ENCODE data around the gene WIPF2. TPM values are rescaled to one million over a fixed set of nuclear protein-coding genes. Genes with fewer than 3 reads are reported as not detected.
"Not testable (repeated sequence)": the region's sequence is repeated elsewhere in the genome, so short reads cannot be mapped to it uniquely, and the experiment has no call there.

WIPF2 gene
- total RNA-seq, 1 donor from 2014 or later, result 13.9 TPM

GRCh38 chr17:40197550-40197949 lies 21.6 kb upstream of the WIPF2 start:
- no peak for TF ChIP-seq CTCF (IDR thresholded peaks at IDR 0.05; ENCODE audit: insufficient read depth, low read length, poor library complexity, severe bottlenecking)
- no peak for DNase-seq (ENCODE audit: low read depth)
- no peak overlapping the region for H3K4me3 ChIP-seq (ENCODE audit: low read depth, low read length)
- H3K36me3 ChIP-seq (ENCODE audit: control insufficient read depth, insufficient read depth, low read length), result no peaks in the 10 kb centered on the region
- no peaks in the 10 kb centered on the region for H3K27me3 ChIP-seq (ENCODE audit: control insufficient read depth, insufficient read depth, low read length)

- not testable (repeated sequence) for H3K36me3 ChIP-seq (ENCODE audit: control insufficient read depth, insufficient read depth, low read length); H3K4me3 ChIP-seq (ENCODE audit: low read depth, low read length); DNase-seq (ENCODE audit: low read depth); H3K27me3 ChIP-seq (ENCODE audit: control insufficient read depth, insufficient read depth, low read length)
Measured at GRCh38 chr17:40197965-40198456, 21.1 kb upstream of the WIPF2 start.

GRCh38 chr17:40198576-40198975 lies 20.5 kb upstream of the WIPF2 start:
- no peak for DNase-seq (ENCODE audit: low read depth)
- TF ChIP-seq CTCF (IDR thresholded peaks at IDR 0.05; ENCODE audit: insufficient read depth, low read length, poor library complexity, severe bottlenecking), result no peak
- no peaks in the 10 kb centered on the region for H3K36me3 ChIP-seq (ENCODE audit: control insufficient read depth, insufficient read depth, low read length)
- no peaks in the 10 kb centered on the region for H3K27me3 ChIP-seq (ENCODE audit: control insufficient read depth, insufficient read depth, low read length)
- H3K4me3 ChIP-seq (ENCODE audit: low read depth, low read length), result no peak overlapping the region

- Histone ChIP-seq H3K27me3 (ENCODE audit: control insufficient read depth, insufficient read depth, low read length) (no peaks in the 10 kb centered on the region), H3K36me3 (ENCODE audit: control insufficient read depth, insufficient read depth, low read length) (no peaks in the 10 kb centered on the region), H3K4me3 (ENCODE audit: low read depth, low read length) (no peak overlapping the region)
- TF ChIP-seq CTCF (IDR thresholded peaks at IDR 0.05; ENCODE audit: insufficient read depth, low read length, poor library complexity, severe bottlenecking), result no peak
- no peak for DNase-seq (ENCODE audit: low read depth)
Measured at GRCh38 chr17:40203131-40203530, 16.0 kb upstream of the WIPF2 start.

GRCh38 chr17:40206193-40206592 lies 12.9 kb upstream of the WIPF2 start:
- not testable (repeated sequence) for H3K4me3 ChIP-seq (ENCODE audit: low read depth, low read length); H3K27me3 ChIP-seq (ENCODE audit: control insufficient read depth, insufficient read depth, low read length); H3K36me3 ChIP-seq (ENCODE audit: control insufficient read depth, insufficient read depth, low read length); DNase-seq (ENCODE audit: low read depth)

GRCh38 chr17:40209404-40210093 lies 9.6 kb upstream of the WIPF2 start:
- DNase-seq (ENCODE audit: low read depth), result no peak

GRCh38 chr17:40213914-40214313 lies 5.2 kb upstream of the WIPF2 start:
- H3K4me3 ChIP-seq (ENCODE audit: low read depth, low read length); H3K27me3 ChIP-seq (ENCODE audit: control insufficient read depth, insufficient read depth, low read length); H3K36me3 ChIP-seq (ENCODE audit: control insufficient read depth, insufficient read depth, low read length); DNase-seq (ENCODE audit: low read depth): not testable (repeated sequence)

More at GRCh38 chr17:40209404-40210093, 9.6 kb upstream of the WIPF2 start:
- Histone ChIP-seq H3K4me3 (ENCODE audit: low read depth, low read length) (no peak overlapping the region), H3K27me3 (ENCODE audit: control insufficient read depth, insufficient read depth, low read length) (no peaks in the 10 kb centered on the region), H3K36me3 (ENCODE audit: control insufficient read depth, insufficient read depth, low read length) (no peaks in the 10 kb centered on the region)
- TF ChIP-seq CTCF (IDR thresholded peaks at IDR 0.05; ENCODE audit: insufficient read depth, low read length, poor library complexity, severe bottlenecking), result no peak

Measured in kidney epithelial cell (primary cell).